NB4 (cell line): ENCODE data around the gene PTGES3.

Source experiments
- CTCF ChIP-seq: IDR thresholded peaks from one replicate; pipeline ENCODE4 v1.5.1; 2012; ENCODE audit warnings: low read depth, low read length
- MAX ChIP-seq: IDR thresholded peaks from 2 replicates; pipeline ENCODE4 v1.6.1; 2011; ENCODE audit warnings: low read depth, low read length
- POLR2A ChIP-seq: IDR thresholded peaks from 2 replicates; pipeline ENCODE4 v1.6.1; 2011; ENCODE audit warnings: mild to moderate bottlenecking; ENCODE audit not compliant: insufficient read length; ENCODE audit errors: extremely low read depth

DNA sequence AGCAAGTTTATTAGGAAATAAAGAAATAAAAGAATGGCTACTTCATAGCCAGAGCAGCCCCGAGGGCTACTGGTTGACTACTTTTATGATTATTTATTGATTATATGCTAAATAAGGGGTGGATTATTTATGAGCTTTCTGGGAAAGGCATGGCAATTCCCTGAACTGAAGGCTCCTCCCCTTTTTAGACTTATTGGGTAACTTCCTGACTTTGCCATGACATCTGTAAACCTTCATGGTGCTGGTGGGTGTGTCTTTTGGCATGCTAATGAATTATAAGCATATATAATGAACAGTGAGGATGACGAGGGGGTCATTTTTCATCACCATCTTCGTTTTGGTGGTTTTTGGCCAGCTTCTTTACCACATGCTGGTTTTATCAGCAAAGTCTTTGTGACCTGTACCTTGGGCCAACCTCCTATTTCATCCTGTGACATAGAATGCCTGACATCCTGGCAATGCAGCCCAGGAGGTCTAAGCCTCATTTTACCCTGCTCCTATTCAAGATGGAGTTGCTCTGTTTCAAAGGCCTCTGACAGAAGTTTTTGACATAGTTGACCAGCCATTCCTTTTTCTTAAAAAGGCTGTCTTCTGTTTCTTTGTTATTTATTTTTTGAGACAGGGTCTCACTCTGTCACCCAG, 11.1 kb upstream of the PTGES3 start:
- TF ChIP-seq POLR2A (no peak), CTCF (no peak), MAX (no peak)
